Rectal smooth muscle tissue (tissue), 1 donor: ENCODE data around the gene CCDC40.

Source experiments
- H3K27ac ChIP-seq: one replicate; pipeline ENCODE4 v1.7.0; 2013; ENCODE audit warnings: low read depth, low read length, inconsistent platforms
- H3K27me3 ChIP-seq: one replicate; pipeline ENCODE4 v1.7.0; 2013; ENCODE audit warnings: low read length; ENCODE audit not compliant: control insufficient read depth, insufficient read depth
- H3K36me3 ChIP-seq: one replicate; pipeline ENCODE4 v1.7.0; 2013; ENCODE audit warnings: low read length; ENCODE audit not compliant: control insufficient read depth, insufficient read depth
- H3K4me1 ChIP-seq: one replicate; pipeline ENCODE4 v1.7.0; 2013; ENCODE audit warnings: low read length; ENCODE audit not compliant: control insufficient read depth, insufficient read depth
- H3K4me3 ChIP-seq: one replicate; pipeline ENCODE4 v1.7.0; 2013; ENCODE audit warnings: low read length
- H3K9ac ChIP-seq: one replicate; pipeline ENCODE4 v1.7.0; 2013; ENCODE audit warnings: low read length

Gene CCDC40

GRCh38 chr17:80108036-80108971 lies 71.9 kb downstream of the CCDC40 start:
- Histone ChIP-seq H3K4me3 (no peak overlapping the region), H3K27ac (no peak overlapping the region), H3K4me1 (no peaks in the 10 kb centered on the region), H3K9ac (no peak overlapping the region), H3K36me3 (no peaks in the 10 kb centered on the region), H3K27me3 (no peaks in the 10 kb centered on the region)

- no peak overlapping the region for H3K4me3 ChIP-seq
- no peak overlapping the region for H3K9ac ChIP-seq
- no peak overlapping the region for H3K27ac ChIP-seq
- no peaks in the 10 kb centered on the region for H3K27me3 ChIP-seq
- no peaks in the 10 kb centered on the region for H3K4me1 ChIP-seq
- H3K36me3 ChIP-seq: no peaks in the 10 kb centered on the region
These were observed 72.7 kb downstream of the CCDC40 start for GRCh38 chr17:80109066-80109660.

GRCh38 chr17:80109713-80110446 lies 73.4 kb downstream of the CCDC40 start:
- H3K4me1 ChIP-seq: no peaks in the 10 kb centered on the region
- no peak overlapping the region for H3K4me3 ChIP-seq
- H3K27ac ChIP-seq: no peak overlapping the region
- no peaks in the 10 kb centered on the region for H3K27me3 ChIP-seq
- no peaks in the 10 kb centered on the region for H3K36me3 ChIP-seq
- H3K9ac ChIP-seq: no peak overlapping the region

DNA sequence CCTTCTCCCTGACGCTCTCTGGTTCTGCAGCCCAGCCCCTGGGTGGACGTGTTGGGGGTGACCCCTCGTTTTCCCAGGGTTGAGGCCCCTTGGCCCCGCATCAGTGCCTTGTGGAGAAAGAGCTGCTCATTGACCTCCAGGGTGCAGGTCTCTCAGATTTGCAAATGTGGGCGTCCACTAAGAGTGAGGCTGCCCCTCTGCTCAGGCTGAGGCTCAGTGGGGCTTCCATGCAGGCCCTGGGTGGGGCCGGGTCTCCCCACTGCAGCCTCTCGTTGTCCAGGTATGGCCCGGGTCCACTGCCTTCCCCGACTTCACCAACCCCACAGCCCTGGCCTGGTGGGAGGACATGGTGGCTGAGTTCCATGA lies 74.0 kb downstream of the CCDC40 start:
- no peaks in the 10 kb centered on the region for H3K36me3 ChIP-seq
- H3K4me1 ChIP-seq: no peaks in the 10 kb centered on the region

GRCh38 chr17:80110927-80111701 lies 74.7 kb downstream of the CCDC40 start:
- Histone ChIP-seq H3K4me3 (no peak overlapping the region), H3K9ac (no peak overlapping the region), H3K36me3 (no peaks in the 10 kb centered on the region), H3K27ac (no peak overlapping the region), H3K27me3 (no peaks in the 10 kb centered on the region), H3K4me1 (no peaks in the 10 kb centered on the region)

More for the DNA sequence above, 74.0 kb downstream of the CCDC40 start:
- Histone ChIP-seq H3K4me3 (no peak overlapping the region), H3K27me3 (no peaks in the 10 kb centered on the region), H3K9ac (no peak overlapping the region), H3K27ac (no peak overlapping the region)

DNA sequence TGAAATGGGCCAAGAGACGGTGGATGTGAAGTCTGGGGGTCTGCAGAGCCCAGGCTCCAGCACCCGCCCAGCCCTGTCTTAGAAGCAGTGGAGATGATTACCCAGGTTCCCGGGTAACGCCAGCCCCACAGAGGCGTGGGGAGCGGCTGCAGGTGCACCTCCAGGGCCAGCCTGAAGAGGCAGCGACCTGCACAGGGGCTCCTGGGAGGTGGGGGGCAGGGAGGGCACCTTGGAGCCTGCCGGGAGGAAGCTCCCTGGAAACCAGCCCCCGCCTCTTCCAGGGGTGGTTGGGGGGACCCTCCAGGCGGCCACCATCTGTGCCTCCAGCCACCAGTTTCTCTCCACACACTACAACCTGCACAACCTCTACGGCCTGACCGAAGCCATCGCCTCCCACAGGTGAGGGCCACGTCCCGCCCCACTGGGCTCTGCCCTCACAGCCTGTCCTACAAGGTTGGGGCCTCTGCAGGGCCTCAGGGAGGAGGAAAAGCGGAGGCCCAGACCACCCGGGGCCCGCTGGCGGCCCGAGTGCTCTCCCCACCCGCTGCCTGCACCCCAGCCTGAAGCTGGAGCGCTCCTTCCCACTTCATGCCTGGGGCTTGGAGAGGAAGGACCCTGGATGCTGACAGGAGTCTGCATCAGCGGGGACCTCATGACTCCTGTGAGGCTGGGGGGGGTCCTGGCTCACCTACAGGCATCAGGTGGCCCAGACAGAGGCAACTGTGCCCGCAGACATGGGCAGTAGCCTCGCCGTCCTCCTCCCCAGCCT lies 75.4 kb downstream of the CCDC40 start:
- Histone ChIP-seq H3K27me3 (no peaks in the 10 kb centered on the region), H3K36me3 (no peaks in the 10 kb centered on the region), H3K9ac (no peak overlapping the region), H3K4me3 (no peak overlapping the region), H3K27ac (no peak overlapping the region), H3K4me1 (no peaks in the 10 kb centered on the region)

- Histone ChIP-seq H3K4me3 (no peak overlapping the region), H3K4me1 (no peaks in the 10 kb centered on the region), H3K27me3 (no peaks in the 10 kb centered on the region), H3K36me3 (no peaks in the 10 kb centered on the region), H3K27ac (no peak overlapping the region), H3K9ac (no peak overlapping the region)
These were observed 76.1 kb downstream of the CCDC40 start for GRCh38 chr17:80112471-80113032.

DNA sequence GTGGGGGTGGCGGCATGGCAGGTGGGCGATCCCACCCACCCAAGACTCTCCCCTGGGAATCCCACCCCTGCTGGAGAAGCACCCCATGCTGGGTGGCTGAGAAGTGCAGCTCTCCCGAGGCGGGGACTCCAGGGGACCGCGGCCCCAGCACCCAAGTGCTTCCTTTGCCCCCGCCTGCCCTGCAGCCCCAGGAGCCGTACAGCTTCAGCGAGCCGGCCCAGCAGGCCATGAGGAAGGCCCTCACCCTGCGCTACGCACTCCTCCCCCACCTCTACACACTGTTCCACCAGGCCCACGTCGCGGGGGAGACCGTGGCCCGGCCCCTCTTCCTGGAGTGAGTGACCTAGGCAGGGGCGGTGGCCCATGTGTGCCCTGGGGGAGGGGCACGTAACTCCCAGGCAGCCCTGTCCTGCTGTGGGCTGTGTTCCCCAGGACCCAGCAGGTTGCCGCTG lies 76.6 kb downstream of the CCDC40 start:
- Histone ChIP-seq H3K4me1 (no peaks in the 10 kb centered on the region), H3K36me3 (no peaks in the 10 kb centered on the region), H3K9ac (no peak overlapping the region)

DNA sequence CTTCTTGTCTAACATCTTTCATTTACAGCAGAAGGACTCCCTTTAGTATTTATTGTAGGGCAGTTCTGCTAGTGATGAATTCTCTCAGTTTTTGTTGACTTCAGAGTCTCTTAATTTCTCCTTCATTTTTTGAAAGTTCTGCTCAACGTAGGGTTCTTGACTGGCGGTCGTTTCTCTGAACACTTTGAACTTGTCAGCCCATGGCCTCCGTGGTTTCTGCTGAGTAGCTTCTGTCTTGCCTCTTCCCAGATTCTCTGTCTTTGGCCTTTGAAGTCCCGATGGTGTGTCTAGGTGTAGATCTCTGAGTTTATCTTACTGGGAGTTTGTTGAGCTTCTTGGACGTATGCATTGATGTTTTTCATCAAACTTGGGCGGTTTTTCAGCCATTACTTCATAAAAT lies 78.3 kb downstream of the CCDC40 start:
- no peaks in the 10 kb centered on the region for H3K36me3 ChIP-seq
- H3K27ac ChIP-seq: no peak overlapping the region
- H3K4me3 ChIP-seq: no peak overlapping the region
- no peak overlapping the region for H3K9ac ChIP-seq
- no peaks in the 10 kb centered on the region for H3K27me3 ChIP-seq
- no peaks in the 10 kb centered on the region for H3K4me1 ChIP-seq

More for the DNA sequence above, 76.6 kb downstream of the CCDC40 start:
- Histone ChIP-seq H3K27me3 (no peaks in the 10 kb centered on the region), H3K4me3 (no peak overlapping the region), H3K27ac (no peak overlapping the region)

DNA sequence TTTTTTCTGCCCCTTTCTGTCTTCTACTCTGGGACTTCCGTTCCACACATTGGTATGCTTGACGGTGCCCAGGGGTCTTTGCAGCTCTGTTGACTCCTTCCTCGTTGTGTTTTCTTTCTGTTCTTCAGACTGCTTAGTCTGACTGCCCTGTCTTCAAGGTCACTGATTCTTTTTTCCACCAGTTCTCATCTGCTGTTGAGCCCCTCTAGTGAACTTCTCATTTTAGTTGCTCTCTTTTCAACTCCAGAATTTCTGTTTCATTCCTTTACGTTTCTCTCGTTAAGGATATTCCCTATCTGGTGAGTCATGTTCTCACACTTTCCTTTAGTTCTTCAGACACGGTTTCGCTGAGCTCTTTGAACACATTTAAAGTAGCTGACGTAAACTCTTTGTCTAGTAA lies 78.7 kb downstream of the CCDC40 start:
- Histone ChIP-seq H3K4me3 (no peak overlapping the region), H3K27ac (no peak overlapping the region), H3K4me1 (no peaks in the 10 kb centered on the region), H3K36me3 (no peaks in the 10 kb centered on the region), H3K9ac (no peak overlapping the region), H3K27me3 (no peaks in the 10 kb centered on the region)

DNA sequence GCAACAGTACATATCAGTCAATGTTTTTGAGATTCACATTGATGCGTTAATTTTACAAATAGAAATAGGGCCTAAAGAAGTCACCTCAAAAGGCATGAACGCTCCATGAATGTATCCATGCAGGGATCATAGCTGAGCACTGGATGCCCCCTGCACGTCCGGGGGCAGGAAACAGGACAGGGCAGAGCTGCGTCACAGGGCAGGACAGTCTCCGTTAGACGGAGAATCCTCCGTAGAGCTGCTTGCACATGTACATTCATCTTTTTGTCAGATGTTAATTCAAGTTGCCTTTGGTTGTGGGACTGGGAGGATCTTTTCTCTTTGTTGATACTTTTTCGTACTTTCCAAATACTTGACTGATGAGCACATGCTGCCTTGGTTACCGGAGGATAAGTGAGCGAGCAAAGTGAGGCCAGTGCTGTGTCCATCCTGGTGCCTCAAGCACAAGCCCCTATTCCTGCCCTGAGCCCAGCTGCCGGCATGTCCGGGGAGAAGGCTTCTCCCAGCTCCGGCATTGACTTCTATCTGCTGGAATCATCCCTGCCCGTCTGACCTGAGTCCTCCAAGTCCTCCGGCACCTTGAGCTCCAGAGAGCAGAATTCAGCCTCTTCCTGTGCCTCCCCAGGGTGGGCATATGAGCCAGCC lies 80.0 kb downstream of the CCDC40 start:
- H3K4me3 ChIP-seq: no peak overlapping the region
- no peaks in the 10 kb centered on the region for H3K4me1 ChIP-seq
- H3K36me3 ChIP-seq: no peaks in the 10 kb centered on the region
- H3K27ac ChIP-seq: no peak overlapping the region
- H3K27me3 ChIP-seq: no peaks in the 10 kb centered on the region
- no peak overlapping the region for H3K9ac ChIP-seq
